GM19328 (cell line): ENCODE data around the gene CEP89.
"Not testable (repeated sequence)": the region's sequence is repeated elsewhere in the genome, so short reads cannot be mapped to it uniquely, and the experiment has no call there.

Experiments used
- ATAC-seq: cut with Tn5 transposase; IDR thresholded peaks from one replicate; pipeline ENCODE4 v1.9.1; 2021; ENCODE audit warnings: mild to moderate bottlenecking, moderate library complexity; ENCODE audit not compliant: unreplicated experiment

The CEP89 gene

DNA sequence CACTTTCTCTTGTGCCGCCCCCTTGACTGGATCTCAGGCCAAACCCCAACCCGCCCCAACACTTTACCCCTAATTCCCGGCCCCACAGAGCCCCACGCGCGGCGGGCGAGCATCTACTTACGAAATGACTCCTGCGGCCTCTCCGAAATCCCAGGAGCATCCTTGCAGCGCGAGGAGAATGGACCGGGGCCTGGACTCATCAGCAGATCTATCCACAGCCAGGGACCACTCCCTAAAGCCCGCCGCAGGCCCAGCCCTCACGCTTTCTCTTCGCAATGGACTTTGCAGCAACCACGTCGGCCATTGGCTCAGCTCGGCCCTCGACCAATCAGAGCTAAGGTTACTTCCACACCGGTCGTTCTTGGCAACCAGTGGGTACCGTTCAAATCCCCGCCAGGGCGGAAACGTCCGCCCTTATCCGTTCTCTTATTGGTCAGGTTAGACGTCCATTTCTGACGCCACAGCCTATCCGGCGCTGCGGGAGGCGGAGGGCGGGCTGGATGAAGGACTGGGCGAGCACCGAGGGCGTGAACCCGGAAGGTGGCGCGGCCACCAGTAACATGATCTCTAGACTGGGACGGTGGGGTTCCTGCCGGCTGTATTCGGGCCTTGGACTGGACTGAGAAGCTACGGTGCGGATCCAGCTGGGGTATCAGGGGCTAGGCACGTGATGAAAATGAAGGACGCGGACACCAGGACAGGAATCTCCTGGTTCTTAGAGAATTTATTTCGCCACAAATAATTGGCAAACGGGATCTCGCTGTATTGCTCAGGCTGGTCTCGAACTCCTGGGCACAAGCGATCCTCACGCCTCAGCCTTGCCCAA is at the start of gene CEP89, which contains the start of gene FAAP24:
Gene CEP89 (minus strand): TSS at position 244 of the 826 bp plus-strand sequence. CDS start 84 bp downstream, at position 160.
Gene FAAP24 (plus strand): TSS at position 528 of the 826 bp plus-strand sequence. CDS start 955 bp downstream, outside the sequence.
- ATAC-seq: peak; percentile 99

- ATAC-seq: not testable (repeated sequence)
Measured at GRCh38 chr19:33010891-33011290, 39.1 kb upstream of the CEP89 start.

- ATAC-seq: no peak
Measured at GRCh38 chr19:33008738-33009137, 37.0 kb upstream of the CEP89 start.

DNA sequence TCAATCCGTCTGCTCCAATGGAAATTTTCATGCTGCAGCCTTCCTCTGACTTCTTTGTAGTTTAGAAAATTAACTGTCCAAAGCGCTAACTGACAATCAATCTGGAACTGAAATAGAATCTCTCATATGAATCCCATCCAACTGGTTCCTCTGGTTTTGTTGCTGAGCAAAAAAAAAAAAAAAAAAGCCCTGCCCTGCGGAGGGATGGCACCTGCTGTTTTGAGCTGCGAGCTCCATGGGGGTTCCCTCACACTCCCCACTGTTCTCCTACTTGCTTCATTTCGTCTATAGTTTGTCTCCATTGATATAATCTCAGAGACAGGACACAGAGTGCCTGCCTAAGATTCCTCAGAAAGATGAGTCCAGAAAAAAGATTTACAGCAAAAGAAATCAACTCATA is 33.7 kb upstream of the CEP89 start:
- no peak for ATAC-seq

DNA sequence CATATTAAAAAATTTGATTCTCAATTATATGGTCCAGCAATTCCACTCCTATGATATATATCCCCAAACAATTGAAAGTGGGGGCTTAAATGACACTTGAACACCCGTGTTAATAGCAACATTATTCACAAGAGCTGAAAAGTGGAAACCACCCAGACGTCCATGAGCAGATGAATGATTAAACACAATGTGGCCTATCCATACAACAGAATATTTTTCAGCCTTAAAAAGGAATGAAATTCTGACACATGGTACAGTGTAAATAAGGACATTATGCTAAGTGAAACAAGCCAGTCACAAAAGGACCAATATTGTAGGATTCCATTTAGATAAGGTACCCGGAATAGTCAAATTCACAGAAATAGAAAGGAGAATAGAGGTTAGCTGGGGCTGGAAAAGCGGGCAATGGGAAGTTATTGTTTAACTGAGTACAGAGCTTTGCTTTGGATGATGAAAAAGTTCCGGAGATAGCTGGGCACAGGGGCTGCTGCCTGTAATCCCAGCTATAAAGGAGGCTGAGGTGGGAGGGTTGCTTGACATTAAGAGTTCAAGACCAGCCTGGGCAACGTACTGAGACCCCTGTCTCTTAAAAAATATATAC is 31.8 kb upstream of the CEP89 start:
- ATAC-seq: not testable (repeated sequence)

DNA sequence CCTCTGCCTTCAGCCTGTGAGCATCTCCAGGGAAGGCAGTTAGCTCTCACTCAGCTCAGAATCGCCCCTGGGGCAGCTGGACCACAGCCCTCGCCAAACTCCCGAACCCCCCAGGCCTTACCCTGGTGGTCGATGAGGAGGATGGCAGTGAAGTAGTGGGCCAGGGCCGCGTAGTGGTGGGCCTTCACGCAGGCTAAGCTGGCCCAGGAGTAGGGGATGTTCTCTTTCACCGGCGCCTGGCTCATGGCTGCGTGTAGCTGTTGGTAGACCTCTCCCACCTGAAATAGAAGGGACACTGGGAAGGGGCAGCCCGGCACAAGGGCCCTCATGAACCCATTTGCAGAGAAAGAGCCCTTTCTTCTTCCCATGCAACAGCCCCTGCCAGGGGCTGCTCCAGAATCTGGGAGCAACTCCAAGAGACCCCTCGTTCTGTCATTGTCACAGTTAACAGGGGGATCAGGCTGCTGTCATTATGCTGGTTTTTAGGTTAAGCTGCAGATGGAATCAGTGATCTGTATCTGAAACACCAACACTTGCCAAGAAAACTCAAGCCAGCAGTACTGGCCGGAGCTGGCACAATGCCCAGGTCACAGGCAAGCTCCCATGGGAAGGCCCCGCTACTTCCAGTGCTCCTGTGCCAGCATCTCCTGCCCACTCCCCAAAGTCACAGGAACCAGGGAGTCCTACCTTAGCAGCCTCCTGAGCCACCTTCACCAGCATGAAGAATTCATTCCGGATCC is 30.5 kb upstream of the CEP89 start:
- not testable (repeated sequence) for ATAC-seq

- ATAC-seq: no peak
Measured at GRCh38 chr19:33000910-33001309, 29.2 kb upstream of the CEP89 start.

- ATAC-seq: no peak
Measured at GRCh38 chr19:33000510-33000909, 28.8 kb upstream of the CEP89 start.

- no peak for ATAC-seq
Measured at GRCh38 chr19:32998722-32999121, 27.0 kb upstream of the CEP89 start.

DNA sequence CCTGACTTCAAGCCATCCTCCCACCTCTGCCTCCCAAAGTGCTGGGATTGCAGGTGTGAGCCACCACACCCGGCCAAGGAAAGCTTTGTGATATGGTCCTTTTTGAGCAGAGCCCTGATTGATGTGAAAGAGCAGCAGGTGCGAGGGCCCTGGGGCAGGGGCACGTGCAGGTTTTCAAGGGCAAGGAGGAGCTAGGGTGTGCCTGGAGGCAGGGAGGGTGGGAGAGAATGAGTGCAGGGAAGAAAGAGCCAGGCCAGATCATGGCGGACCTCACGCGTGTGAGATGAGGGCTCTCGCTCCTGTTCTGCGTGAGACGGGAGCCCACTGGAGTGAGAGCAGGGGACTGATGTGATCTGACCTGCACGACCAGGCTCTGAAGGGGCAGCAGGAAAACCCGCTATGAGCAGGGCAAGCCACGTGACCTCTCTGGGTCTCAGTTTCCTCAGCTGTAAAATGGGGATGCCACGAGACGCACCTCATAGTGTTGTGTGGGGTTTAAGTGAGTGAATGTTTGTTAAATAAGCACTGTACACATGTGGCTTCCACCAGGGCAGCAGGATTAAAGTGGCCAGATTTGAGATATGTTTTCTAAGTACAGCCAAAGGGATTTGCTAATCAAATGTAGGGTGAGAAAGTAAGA is 26.1 kb upstream of the CEP89 start:
- ATAC-seq: no peak

DNA sequence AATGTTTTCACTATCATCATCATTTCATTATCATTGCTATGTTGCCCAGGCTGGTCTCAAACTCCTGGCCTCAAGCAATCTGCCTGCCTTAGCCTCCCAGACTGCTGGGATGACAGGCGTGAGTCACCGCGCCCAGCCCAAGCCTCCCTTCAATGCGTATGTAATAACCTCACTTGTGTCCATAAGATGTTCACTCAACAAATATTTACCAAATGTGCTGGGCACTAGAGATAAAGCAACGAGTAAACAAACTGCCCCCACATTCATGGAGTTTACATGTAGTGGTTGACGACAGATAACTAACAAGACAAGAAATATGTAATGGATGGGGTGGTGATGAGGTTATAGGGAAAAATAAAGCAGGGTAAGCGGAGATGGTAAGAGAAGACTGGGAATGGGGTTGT is 25.3 kb upstream of the CEP89 start:
- not testable (repeated sequence) for ATAC-seq

GRCh38 chr19:32995966-32996365 is 24.2 kb upstream of the CEP89 start:
- ATAC-seq: not testable (repeated sequence)

DNA sequence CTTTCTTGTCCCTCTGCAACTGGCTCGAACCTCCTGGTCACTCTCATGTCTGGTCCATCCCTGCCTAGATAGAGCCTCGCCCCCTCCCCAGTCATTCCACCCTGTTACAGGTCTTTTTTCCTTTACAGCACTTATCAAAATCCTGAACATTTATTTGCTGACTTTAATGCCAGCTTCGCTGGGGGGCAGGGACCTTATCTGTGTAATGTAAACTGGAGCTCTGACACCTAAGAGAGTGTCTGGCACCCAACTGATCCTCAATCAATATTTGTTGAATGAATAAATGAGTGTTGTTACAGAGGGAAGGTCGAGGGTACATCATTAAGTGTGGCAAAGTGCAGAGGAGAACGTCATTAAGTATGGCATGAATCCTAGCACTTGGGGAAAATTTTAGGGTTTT is 17.0 kb upstream of the CEP89 start:
- no peak for ATAC-seq

DNA sequence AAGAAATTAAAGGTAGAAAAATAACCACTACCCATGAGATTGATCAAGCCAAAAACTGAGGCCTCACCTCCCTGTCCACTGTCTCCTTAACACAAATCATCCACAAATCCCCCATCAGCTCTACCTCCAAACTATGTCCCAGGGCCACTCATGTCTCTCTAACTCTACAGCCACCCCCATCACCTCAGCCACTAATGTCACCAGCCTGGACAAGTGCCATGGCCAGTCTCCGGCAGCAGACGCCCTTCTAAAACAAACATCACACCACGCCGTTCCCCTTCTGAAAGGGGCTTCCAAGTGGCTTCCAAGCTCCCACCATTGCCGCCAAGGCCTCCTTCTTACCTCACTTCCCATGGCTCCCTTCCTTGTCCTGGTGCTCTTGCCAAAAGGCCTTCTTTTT is 16.5 kb upstream of the CEP89 start:
- not testable (repeated sequence) for ATAC-seq

DNA sequence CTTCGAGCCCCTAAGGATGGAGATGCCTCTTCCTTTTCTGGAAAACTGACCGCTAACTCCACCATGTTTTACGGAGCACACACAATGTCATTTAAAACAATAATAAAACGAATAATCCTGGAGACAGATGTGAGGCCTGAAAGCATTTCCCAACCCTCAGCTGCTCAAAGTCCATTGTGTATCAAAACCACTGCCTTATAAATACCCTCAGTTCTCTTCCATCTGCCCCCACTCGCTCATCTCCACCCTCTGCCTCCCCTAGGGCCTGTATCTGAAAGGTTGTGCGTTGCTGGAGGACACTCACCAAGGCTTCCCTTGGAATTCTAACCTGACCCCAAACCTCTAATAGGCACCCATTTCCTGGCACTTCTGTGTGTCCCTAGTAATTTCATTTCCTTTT is 10.7 kb upstream of the CEP89 start:
- ATAC-seq: not testable (repeated sequence)

GRCh38 chr19:32979807-32980206 is 8.0 kb upstream of the CEP89 start:
- not testable (repeated sequence) for ATAC-seq

DNA sequence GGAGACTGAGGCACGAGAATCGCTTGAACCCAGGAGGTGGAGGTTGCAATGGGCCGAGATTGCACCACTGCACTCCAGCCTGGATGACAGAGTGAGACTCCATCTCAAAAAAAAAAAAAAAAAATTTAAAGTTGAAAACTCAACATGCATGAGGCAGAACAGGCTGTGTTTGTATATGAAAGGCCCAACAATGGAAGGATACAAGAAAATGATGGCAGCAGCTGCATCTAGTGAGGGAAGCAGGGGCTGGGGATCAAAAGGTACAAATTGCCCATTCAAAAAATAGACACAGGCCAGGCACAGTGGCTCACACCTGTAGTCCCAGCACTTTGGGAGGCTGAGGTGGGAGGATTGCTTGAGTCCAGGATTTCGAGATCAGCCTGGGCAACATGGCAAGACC is 6.1 kb upstream of the CEP89 start:
- ATAC-seq: not testable (repeated sequence)

- no peak for ATAC-seq
Measured at GRCh38 chr19:32977280-32977679, 5.5 kb upstream of the CEP89 start.

- no peak for ATAC-seq
Measured at GRCh38 chr19:32976223-32976805, 4.6 kb upstream of the CEP89 start.

DNA sequence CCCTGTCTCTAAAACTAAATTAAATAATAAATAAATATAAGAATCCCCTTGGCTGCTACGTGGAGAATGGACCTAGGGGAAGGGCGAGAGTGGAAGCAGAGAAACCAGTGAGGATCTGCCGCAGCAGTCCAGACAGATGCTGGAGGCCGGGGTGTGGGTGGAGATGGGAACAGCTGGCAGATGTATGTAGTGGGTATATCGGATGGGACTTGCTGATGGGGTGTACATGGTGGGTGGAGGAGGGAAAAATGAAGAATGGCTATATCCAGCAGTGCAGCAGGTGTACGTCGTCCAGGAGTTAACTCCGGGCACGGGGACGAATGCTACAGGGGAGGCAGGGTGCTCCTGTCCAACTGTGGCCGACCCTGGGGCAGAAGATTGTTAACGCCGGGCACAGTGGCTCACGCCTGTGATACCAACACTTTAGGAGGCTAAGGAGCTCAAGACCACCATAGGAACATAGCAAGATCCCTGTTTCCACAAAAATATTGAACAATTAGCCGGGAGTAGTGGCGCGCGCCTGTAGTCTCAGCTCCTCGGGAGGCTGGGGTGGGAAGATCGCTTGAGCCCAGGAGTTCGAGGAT is 654 bp downstream of the CEP89 start:
- ATAC-seq: no peak
